Skin of body (tissue), 2 donors: ENCODE measurements around the gene TBC1D9. TPM values are rescaled to one million over a fixed set of nuclear protein-coding genes. Genes with fewer than 3 reads are reported as not detected.
"Not testable (repeated sequence)": the region's sequence is repeated elsewhere in the genome, so short reads cannot be mapped to it uniquely, and the experiment has no call there.

Source experiments
- DNase-seq: peaks from one replicate; lab custom pipeline; 2025; lab: John Stamatoyannopoulos, UW
- total RNA-seq: library from RNA; depleted of rRNA; stranded (reverse); fragments of >200 nt; gene quantifications from one replicate; pipeline ENCODE4 v1.2.3, GENCODE V29; 2014

The TBC1D9 gene
- total RNA-seq = 30.2 TPM

DNA sequence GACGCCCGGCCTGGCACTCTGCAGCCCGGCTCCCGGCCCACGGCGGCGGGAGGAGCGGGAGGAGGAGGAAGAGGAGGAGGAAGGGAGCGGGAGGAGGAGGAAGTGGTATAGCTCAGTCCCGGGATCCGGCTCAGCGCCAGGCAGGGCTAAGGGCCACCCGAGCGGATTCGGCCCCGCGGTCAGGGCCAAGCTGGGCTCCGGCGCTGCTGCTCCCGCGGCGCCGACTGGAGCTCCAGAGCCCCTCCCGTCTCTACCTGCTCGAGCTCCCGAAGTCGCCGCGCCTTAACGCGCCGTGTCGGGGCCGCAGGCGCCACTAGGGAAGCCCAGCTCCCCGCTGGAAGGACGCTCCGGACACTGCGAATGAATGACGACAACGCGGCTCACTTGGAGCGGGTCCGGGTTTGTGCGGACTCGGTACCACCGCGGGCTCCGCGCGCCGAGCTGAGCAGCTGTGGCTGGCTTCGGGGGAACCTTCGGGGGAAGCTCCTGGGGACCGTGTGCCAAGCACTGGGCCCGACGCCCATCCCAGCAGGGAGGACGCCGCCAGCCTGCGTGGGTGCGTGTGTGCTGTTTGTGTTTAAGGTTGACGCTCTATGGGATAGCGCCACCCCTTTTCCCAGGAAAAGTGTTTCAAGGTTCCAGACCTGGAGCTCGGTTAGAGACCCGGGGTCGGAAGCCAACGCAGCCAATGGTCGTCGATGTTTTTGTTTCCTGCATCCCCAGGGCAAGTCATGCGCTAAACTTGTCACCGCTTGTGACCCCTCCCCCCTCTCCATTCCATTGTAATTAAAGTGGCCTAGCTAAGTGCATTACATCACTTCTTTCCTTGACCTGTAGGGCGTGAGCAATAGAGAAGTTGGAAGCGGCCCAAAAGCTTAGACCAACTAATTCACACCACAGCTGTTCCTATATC lies at the start of gene TBC1D9:
Gene TBC1D9, minus strand, starts transcription at position 67 of the 913 bp plus-strand sequence. CDS start 340 bp downstream, outside the sequence.
- DNase-seq = peak; percentile 80

DNA sequence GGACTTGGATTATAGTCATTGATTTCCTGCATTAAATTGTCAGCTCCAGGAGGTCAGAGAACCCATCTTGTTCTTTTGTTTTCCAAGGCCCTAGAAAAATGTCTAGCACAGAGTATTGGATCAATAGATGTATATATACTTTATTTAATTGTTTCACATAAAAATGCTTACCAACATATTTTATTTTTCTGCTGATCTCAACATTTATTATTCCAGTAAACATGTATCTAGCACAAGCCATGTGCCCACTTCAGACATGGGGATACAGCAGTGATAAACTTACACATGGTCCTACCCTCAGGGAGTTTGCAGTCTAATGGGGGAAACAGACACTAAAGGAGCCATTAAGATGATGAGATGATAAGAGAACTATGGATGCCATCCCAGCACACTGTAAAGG lies 49.1 kb upstream of the TBC1D9 start:
- DNase-seq = no peak

DNA sequence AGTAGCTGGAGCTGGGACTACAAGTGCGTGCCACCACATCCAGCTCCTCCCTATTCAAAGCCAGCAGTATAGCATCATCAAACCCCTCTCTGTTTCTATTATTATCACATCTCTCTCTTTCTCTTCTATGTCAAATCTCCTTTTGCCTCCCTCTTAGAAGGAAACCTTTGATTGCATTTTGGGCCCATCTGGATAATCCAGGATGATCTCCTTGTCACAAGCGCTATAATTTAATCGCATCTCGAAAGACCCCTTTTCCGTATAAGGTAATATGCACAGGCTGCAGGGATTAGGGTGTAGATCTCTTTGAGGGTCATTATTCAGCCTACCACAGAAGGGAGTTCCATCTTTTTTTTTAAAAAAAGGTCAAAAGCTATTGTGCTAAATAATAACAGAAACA lies 46.4 kb upstream of the TBC1D9 start:
- no peak for DNase-seq

DNA sequence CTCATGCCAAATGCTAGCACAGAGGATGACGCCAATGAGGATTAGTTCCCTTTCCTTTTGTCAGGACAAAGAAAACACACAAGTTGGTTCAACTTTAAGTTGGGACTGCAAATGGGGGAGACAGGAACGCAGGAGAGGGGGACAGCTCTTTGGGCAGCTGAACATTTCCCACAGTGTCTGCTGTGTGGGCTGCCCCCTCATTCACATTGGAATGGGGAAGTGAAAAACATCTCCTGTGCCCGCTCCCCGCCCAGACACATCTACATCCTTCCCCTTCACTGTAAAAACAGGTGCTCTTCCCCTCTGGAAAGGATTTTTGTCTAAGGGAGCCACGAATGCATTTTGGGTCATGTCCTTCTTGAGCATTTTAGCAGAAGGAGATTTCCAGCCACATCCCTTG lies 44.5 kb upstream of the TBC1D9 start:
- DNase-seq = no peak

DNA sequence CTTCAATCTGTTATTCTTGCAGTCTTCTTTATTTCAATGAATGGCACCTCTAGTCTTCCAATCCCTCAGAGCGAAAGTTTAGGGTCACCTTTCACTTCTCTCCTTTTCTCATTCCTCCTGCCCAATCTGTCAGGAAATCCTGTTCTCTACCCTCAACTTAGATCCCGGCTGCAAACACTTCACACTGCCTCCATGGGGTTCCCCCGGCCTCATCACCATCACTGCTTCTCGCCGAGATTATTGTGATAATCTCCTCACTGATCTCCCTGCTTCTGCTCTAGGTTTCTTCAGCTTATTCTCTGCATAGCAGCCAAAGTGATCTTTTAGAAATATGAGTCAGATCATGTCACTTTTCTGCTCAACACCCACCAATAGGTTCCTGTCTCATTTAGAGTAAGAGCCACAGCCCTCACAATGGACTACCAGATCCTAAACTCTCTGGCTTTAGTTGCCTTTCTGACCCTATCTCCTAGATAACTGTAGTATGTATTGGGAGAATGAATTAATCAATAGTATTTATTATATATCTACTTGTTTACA lies 43.6 kb upstream of the TBC1D9 start:
- DNase-seq = no peak

DNA sequence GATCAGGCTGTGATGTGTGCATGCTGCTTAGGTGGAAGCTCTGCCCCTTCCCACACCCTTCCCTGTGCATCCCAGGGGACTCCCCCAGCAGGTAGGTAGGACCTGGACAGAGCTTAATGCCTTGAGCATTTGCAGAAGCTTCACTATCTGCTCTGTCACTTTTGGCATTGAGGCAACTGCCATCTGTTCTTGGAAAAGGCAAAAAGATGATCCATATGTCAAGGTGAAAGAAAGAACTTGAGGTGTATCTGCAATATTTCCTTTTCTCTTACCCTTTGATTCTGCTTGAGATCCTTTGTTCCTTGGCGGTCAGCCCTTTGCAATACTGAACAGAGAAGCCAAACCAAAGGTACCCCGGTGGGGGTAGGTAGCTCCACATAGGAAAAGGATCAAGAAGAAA lies 37.1 kb upstream of the TBC1D9 start:
- DNase-seq = no peak

DNA sequence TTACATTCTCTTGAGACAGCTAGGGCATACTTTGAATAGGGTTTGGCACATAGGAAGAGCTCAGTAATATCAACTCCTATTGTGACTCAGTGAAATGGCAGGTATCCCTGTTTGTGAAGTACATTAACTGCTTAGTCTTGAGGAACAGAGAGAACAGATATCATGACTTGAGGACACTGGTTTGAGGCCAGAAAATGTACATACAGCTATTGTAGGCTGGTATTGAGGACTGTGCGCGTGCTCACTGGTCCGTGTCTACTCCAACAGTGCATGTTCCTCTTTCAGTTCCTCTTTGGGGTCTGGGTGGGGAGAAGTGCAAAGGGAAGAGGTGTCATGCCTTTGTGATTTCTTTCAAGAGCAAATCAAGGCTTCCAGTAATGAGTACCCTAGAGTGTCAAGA lies 34.6 kb upstream of the TBC1D9 start:
- DNase-seq = peak; percentile 2

DNA sequence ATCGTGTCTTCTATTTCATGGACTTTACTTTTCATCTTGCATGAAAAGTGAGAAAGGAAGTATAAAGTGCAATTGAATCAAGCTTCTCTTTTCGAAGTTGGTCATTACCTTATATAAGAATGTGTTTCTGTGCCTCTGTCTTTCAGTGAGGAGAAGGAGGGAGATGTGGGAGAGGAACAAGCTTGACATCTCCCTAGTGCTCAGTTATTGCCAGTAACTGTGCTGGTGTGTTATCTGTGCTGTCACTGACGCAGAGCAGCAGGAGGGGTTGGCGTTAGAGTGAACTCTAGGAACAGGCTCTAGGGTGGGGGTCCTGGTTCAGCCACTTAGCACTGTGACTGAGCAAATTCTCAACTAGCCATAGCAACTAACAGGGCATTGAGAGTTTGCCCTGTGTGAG lies 34.0 kb upstream of the TBC1D9 start:
- no peak for DNase-seq

DNA sequence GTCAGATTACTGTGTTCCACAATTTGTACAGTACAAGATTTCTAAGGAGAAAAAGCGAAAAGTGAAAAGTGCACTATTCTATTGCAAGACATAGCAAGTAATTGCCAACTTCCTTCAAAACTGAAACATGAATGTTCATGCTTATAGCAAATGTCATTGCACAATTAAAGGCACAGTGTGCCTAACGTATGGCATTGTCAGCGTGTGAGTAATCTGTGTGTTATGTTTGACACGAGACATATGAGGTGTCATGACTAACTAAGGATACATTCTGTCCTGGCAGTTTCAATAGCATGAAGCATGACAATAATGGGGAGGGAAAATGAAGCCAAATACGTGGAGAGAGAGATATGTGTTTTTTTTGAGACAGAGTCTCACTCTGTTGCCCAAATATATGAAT lies 33.6 kb upstream of the TBC1D9 start:
- DNase-seq = no peak

DNA sequence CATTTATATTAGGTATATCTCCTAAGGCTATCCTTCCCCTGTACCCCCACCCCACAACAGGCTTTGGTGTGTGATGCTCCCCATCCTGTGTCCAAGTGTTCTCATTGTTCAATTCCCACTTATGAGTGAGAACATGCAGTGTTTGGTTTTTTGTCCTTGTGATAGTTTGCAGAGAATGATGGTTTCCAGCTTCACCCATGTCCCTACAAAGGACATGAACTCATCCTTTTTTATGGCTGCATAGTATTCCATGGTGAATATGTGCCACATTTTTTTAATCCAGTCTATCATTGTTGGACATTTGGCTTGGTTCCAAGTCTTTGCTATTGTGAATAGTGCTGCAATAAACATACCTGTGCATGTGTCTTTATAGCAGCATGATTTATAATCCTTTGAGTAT lies 26.6 kb upstream of the TBC1D9 start:
- not testable (repeated sequence) for DNase-seq

DNA sequence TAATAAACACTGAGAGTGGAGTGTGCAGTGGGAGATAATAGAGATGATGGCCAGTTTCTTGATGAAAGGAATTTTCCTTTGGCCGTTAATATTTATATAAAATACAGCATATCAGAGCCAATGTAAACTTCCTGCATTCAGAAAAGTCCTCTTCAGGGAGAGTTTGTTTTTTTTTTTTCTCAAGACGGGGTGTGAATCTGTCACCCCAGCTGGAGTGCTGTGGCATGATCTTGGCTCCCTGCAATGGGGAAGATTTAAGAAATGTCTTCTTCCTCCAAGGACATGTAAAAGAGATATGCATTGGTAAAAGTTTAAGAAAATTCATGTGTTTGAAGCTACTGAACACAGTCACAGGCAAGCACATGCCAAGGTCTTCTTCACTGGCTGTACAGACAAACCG lies 25.4 kb upstream of the TBC1D9 start:
- DNase-seq = no peak

DNA sequence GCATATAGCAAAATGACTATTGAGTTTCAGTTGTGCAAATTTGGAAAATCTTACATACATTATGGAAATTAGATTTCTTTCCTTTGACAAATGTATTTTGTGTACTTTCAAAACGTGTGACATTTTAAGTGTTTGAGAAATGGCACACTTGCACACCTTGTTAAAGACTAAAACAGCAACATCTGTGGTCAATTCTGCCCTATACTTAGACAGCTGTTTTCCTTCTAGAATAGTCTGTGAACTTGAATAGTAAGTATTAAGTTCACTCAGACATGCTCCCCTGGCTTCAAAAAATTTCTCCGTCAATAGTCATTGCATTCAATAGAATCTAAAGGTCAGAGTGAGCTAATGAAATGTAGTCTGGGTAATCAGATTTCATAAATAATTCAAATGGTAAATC lies 21.7 kb upstream of the TBC1D9 start:
- no peak for DNase-seq

DNA sequence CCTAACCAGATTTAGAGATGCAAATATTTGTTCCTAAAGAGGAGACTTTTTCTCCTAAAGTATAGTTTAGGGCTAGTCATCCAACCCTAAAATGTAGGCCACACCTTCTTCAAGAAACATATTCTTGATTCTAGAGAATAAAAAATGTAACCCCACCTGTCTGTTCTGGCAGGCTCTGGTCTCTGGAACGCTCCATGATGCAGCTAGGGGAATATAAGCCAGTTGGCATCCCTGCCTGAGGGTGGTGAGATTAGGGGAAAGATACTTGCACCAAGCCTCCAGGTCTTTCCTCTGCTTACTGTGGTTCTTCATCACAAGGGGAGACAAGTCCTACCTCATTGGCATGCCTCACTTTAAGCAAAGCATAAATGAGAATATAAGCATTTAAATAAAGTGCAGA lies 21.2 kb upstream of the TBC1D9 start:
- no peak for DNase-seq

DNA sequence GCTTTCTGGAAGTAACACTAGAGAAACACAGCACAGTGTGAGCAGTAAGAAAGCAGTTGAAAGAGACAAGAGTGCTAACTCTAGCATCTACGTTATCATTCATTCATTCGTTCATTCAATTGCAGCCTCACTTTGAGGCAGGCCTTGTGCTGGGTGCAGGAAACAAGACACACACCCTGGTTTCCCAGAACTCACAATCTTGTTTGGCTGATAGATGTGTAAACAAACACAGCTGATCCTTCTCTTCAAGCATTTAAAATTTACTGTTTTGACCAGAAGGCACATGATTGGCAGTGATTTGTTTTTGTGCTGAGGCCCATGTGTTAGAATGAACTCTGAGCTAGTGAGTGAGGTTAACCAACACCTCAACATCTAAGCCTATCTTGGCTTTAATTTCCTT lies 20.4 kb upstream of the TBC1D9 start:
- DNase-seq = no peak

DNA sequence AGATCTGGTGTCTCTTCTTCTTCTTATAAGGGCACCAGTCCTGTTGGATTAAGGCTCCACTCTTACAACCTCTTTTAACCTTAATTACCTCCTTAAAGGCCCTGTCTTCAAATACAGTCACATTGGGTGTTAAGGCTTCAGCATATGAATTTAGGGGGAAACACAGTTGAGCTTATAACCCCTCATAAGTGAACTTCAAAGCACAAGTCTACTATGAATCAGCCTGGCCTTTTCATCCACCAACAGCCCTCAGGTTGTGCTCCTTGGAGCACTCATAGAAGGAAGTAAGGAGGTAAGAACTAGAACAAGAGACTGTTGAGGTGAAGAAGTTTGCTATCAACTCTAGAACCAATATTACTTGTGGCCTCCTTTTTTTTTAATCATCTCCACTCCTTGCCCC lies 18.8 kb upstream of the TBC1D9 start:
- DNase-seq = no peak

DNA sequence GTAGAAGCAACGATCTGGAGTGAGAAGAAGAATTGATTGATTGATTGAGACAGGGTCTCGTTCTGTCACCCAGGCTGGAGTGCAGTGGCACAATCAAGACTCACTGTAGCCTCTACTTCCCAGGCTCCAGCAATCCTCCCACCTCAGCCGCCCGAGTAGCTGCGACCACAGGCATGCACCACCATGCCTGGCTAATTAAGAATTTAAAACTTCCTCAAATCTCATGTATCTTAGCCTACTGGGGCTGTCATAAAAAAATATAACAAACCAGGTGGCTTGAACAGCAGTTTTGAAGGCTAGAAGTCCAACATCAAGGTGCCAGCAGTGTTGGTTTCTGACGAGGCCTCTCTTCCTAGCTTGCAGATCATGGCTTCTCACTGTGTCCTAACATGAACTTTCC lies 18.3 kb upstream of the TBC1D9 start:
- no peak for DNase-seq

DNA sequence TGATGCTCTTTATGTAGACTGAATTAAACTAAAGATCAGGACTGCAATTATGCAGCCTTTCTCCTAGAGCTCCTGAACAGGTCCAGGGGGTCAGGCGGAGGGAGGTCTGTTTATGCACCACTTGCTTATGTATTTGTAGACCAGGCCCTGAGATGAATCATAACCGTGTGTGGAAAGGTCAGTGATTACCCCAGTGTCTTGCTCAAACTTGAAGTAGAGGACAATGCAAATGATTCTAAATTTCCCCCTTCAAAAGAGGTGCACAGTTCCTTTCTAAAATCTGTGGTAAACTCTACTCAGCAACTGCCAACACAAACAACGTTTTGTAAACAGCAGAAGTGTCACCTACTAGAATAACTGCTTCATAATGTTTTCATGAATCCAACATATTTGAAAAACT lies 13.0 kb upstream of the TBC1D9 start:
- no peak for DNase-seq

DNA sequence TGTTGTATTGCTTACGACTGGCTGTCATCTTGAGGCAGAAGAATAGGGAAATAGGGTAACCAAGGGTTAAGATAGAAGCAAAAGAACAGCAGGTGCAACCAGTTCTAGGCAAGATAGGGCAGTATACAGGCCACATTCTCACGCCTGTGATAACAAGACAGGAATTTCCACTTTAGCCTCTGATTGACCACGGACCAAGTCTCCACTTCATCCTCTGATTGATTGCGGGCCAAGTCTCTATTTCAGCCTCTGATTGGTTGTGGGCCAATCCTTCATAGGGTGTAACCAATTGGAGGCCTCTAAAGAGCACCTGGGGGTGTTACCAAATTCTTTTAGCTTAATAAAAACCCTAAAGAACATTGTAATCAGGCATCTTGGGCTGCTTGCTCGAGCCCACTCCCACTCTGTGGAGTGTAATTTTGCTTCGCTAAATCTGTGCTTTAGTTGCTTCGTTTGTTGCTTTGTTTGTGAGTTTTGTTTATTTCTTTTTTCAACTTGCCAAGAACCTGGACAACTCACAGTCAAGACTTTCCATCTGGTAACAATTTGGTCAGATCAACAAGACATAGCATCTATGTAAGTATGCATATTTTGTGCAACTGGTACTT lies 8.7 kb upstream of the TBC1D9 start:
- no peak for DNase-seq

DNA sequence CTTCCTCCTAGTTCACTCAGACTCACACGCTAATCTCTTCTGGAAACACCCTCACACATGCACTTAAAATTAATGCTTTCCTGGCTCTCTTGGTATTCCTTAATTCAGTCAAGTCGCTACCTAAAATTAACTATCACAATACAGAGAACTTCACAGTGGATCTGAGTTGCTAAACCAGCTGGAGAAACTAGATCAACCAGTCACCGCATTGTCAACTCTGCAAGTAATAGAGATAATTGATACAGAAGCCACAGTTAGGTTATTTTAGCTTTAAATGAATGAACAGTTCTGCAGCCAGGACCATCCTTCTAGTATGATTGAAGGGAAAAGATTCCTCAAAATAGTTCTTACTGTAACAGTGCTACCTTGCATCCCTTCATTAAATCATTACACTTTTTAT lies 6.0 kb upstream of the TBC1D9 start:
- no peak for DNase-seq

DNA sequence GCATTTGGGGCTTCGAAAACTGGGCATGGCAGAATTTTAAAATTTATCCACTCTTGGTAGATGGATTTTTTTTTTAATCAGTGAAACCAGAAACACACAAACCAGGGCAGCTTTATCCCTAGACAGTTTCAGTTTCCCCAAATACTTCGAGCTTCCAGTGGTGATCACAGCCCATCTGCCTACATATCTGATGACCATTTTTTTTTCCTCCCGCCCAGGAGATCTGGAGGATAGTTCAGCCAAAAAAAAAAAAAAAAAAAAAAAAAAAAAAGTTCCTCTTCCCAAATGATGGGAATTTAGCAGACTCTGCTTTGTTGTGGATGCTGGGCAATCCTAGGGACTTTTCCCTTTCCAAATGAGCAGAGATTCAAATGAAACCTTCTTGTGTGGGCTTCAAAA lies 1.0 kb upstream of the TBC1D9 start:
- no peak for DNase-seq

DNA sequence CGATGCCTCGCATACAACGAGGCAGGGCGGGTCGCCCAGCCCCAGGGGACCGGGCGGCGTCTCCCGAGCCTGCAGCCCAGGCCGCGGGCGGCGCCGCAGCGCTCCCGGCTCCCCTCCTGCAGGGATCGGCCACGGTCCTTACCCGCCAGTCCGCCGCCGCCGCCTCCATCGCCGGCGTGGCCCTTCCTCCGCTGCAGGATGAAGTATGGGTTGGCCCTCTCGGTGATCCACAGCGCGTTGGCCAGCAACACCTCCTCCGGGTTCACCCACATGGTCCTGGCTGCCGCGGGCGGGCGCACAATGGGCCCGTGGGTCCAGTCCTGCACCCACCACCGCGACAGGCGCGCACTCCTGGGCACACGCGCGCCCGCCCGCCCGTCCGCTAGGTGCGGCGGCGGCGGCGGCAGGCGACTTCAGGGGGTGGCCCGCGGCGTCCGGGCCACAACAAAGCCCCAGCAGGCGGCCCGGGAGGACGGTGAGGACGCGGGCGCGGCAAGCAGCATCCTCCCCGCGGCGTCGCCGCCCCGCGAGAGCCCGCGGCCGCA lies 339 bp downstream of the TBC1D9 start:
- DNase-seq = peak; percentile 55
